ENCODE results near the gene MIDN. TPM values are rescaled to one million over a fixed set of nuclear protein-coding genes. Genes with fewer than 3 reads are reported as not detected.

MIDN gene
- total and polyA plus RNA-seq, 7 donors = 29.2 to 331 (median 147) TPM

- WGBS, 3 donors = 45 to 69% (median 49%) methylated on average over 14 to 15 of the region's 15 CpGs
- H3K4me3 ChIP-seq = peak overlapping the region; percentile 36
- ATAC-seq (peak in 1 of 4 donors; percentile 37), DNase-seq (peak in 1 of 2 donors; percentile 78)
- H3K9me3 ChIP-seq = no peaks in the 10 kb centered on the region
- peaks cover 0 to 28% of the 10 kb centered on the region in 2 donors for H3K36me3 ChIP-seq (ENCODE audit: insufficient read depth in 1 of 2, low read depth in 1 of 2)
- peak overlapping the region; percentile 99 for H3K27ac ChIP-seq
- intact Hi-C loops (cut with DNase I) = loop anchor here in 1 of 2 donors (10.0 kb wide), 1 partner anchor 293 kb away; the partner anchor contains the start of gene ARID3A
- peaks cover 89% of the 10 kb centered on the region for H3K4me1 ChIP-seq
- no peak for TF ChIP-seq CTCF (IDR thresholded peaks at IDR 0.05)
- no peaks in the 10 kb centered on the region for H3K27me3 ChIP-seq (ENCODE audit: insufficient read depth in 3 of 3, low read length in 2 of 3)
These were observed 31.0 kb upstream of the MIDN start for GRCh38 chr19:1217366-1217765.

GRCh38 chr19:1218751-1219567, 29.4 kb upstream of the MIDN start:
- Histone ChIP-seq H3K36me3 (ENCODE audit: insufficient read depth in 1 of 2, low read depth in 1 of 2) (peaks cover 0 to 41% of the 10 kb centered on the region in 2 donors), H3K27ac (peak overlapping the region; percentile 99), H3K4me1 (peaks cover 88% of the 10 kb centered on the region), H3K4me3 (peak overlapping the region; percentile 4), H3K27me3 (ENCODE audit: insufficient read depth in 3 of 3, low read length in 2 of 3) (no peaks in the 10 kb centered on the region), H3K9me3 (no peaks in the 10 kb centered on the region)
- ATAC-seq = no peak
- DNase-seq = no peak
- intact Hi-C loops (cut with DNase I) = loop anchor here (2.0 to 10.0 kb wide), 2 partner anchors 48 to 294 kb away; partner anchors contain the start of gene ARID3A (in 1 of the 2)
- 73 to 84% (median 81%) methylated on average over 35 to 37 of the region's 37 CpGs for WGBS, 3 donors
- TF ChIP-seq CTCF (IDR thresholded peaks at IDR 0.05) = no peak

DNA sequence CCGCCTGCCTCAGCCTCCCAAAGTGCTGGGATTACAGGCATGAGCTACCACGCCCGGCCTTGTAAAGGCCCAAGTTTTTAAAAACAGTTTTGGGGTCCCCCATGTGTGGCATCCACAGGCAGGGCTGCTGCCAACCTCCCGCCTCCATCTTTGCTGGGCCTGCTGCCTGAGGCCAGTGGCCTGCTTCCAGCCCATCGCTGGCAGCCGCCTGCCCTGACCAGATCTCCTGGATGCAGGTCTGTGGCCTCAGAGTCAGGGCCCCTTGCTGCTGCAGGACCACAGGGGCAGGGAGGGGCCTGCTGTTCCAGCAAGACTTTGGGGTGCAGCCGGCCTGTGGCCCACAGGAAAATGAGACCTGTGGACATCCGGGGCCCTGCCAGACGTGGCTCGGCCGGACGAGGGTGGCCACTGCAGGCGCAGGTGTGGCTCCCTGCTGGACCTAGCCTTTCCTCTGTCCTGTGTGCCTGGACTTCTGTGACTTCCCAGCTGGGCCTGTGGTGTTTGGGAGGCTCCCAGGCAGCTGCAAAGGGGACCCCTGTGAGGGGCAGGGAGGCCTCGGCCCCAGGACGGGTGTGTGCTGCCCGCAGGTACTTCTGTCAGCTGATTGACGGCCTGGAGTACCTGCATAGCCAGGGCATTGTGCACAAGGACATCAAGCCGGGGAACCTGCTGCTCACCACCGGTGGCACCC, 28.5 kb upstream of the MIDN start:
- DNase-seq (no peak), ATAC-seq (no peak)
- Histone ChIP-seq H3K27me3 (ENCODE audit: insufficient read depth in 3 of 3, low read length in 2 of 3) (no peaks in the 10 kb centered on the region), H3K36me3 (ENCODE audit: insufficient read depth in 1 of 2, low read depth in 1 of 2) (peaks cover 0 to 51% of the 10 kb centered on the region in 2 donors), H3K9me3 (no peaks in the 10 kb centered on the region), H3K27ac (peak overlapping the region; percentile 99), H3K4me3 (no peak overlapping the region), H3K4me1 (peaks cover 79% of the 10 kb centered on the region)
- 87 to 94% (median 89%) methylated on average over 19 of the region's 19 CpGs for WGBS, 3 donors
- intact Hi-C loops (cut with DNase I) = loop anchor here (2.0 to 10.0 kb wide), 3 partner anchors 19 to 295 kb away; partner anchors contain the start of genes ARID3A (in 1 of the 2) and CBARP (in 1 of the 2)
- TF ChIP-seq CTCF (IDR thresholded peaks at IDR 0.05) = no peak

DNA sequence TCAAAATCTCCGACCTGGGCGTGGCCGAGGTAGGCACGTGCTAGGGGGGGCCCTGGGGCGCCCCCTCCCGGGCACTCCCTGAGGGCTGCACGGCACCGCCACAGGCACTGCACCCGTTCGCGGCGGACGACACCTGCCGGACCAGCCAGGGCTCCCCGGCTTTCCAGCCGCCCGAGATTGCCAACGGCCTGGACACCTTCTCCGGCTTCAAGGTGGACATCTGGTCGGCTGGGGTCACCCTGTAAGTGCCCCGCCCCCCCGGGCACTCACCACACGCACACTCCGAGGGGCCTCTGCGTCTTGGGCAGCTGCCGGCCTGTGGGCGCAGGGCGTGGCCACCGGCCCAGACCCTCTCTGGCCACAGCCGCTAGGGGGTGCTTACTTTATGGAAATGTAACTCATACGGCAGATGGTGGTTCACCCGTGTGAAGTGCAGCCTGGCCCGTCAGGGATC, 27.9 kb upstream of the MIDN start:
- peak overlapping the region; percentile 99 for H3K27ac ChIP-seq
- H3K27me3 ChIP-seq (ENCODE audit: insufficient read depth in 3 of 3, low read length in 2 of 3) = no peaks in the 10 kb centered on the region
- intact Hi-C loops (cut with DNase I) = loop anchor here in 1 of 2 donors (2.0 kb wide), 1 partner anchor 18 kb away; the partner anchor contains the start of gene CBARP
- no peak for TF ChIP-seq CTCF (IDR thresholded peaks at IDR 0.05)
- WGBS, 3 donors = 75 to 84% (median 76%) methylated on average over 28 to 33 of the region's 33 CpGs
- no peak for DNase-seq
- ATAC-seq = no peak
- H3K36me3 ChIP-seq (ENCODE audit: insufficient read depth in 1 of 2, low read depth in 1 of 2) = peaks cover 0 to 52% of the 10 kb centered on the region in 2 donors
- H3K4me1 ChIP-seq = peaks cover 73% of the 10 kb centered on the region
- H3K4me3 ChIP-seq = no peak overlapping the region
- H3K9me3 ChIP-seq = no peaks in the 10 kb centered on the region

Measured in psoas muscle (tissue), 8 donors.